DND-41 (cell line): ENCODE results near the gene GREB1.

ENCODE experiments used
- EZH2 ChIP-seq: IDR thresholded peaks from 3 replicates; pipeline ENCODE4 v1.6.1; 2012; ENCODE audit warnings: borderline replicate concordance, low read depth, mild to moderate bottlenecking, moderate library complexity, low read length, inconsistent platforms; ENCODE audit not compliant: severe bottlenecking
- TF ChIP-seq, protein P1 (sequence below): IDR thresholded peaks from 2 replicates; pipeline ENCODE4 v1.5.1; 2012; ENCODE audit warnings: borderline replicate concordance, low read length, moderate library complexity, mild to moderate bottlenecking; ENCODE audit not compliant: poor library complexity, severe bottlenecking; ENCODE audit errors: extremely low read depth

- TF ChIP-seq, protein P1, sequence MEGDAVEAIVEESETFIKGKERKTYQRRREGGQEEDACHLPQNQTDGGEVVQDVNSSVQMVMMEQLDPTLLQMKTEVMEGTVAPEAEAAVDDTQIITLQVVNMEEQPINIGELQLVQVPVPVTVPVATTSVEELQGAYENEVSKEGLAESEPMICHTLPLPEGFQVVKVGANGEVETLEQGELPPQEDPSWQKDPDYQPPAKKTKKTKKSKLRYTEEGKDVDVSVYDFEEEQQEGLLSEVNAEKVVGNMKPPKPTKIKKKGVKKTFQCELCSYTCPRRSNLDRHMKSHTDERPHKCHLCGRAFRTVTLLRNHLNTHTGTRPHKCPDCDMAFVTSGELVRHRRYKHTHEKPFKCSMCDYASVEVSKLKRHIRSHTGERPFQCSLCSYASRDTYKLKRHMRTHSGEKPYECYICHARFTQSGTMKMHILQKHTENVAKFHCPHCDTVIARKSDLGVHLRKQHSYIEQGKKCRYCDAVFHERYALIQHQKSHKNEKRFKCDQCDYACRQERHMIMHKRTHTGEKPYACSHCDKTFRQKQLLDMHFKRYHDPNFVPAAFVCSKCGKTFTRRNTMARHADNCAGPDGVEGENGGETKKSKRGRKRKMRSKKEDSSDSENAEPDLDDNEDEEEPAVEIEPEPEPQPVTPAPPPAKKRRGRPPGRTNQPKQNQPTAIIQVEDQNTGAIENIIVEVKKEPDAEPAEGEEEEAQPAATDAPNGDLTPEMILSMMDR = no peak
- no peak for TF ChIP-seq EZH2
Measured at GRCh38 chr2:11616851-11617415, 83.1 kb downstream of the GREB1 start.
